Activated effector memory CD4-positive, alpha-beta T cell treated with anti-CD3 and anti-CD28 coated beads, Interleukin-2, amount 50 U/mL, for 16 hours (primary cell): ENCODE data around the gene MTRF1L.
A peak's percentile ranks its signal among the peaks of the same experiment; 100 is the strongest.
"Not testable (repeated sequence)": the region's sequence is repeated elsewhere in the genome, so short reads cannot be mapped to it uniquely, and the experiment has no call there.

Experiments
- DNase-seq: peaks from one replicate; pipeline ENCODE4 v3.0.0-alpha.2; 2020

The MTRF1L gene

DNA sequence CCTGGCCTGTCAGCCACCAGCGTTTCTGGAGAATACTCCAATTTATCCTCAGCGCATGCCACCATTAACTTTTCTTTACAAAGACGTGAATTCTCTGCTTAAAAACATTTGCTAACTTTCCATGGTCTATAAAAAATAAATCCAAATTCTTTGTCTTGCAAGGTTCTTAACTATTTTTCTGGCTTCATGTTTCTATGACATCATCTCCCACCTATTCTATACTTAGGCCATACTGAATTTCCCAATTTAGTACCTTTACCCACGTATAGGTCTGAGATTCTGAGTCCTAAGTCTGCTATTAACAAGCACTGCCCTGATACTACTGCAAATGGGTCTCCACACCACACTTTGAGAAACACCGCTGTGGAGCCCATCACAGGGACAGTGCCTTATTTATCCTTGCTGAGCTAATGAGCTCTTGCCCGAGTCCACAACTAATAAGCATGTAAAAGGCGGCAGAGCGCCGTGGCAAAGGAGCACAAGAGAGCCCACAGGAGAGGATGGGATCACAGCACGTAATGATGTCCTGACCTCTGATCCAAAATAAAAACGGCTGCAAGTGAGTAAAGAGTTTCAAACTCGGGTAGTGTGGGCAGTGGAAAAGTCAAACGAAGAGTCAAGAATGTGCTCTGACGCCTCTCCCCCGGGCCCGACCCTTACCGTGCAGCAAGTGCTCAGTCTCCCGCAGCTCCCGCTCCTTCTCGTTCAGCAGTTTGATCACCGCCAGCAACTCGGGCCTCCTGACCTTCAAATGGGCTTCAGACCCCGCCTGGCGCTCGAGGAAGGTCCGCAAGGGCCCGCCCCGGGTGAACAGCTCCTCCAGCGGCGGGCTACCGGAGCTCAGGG, 519 bp downstream of the MTRF1L start:
- DNase-seq = peak; percentile 65

DNA sequence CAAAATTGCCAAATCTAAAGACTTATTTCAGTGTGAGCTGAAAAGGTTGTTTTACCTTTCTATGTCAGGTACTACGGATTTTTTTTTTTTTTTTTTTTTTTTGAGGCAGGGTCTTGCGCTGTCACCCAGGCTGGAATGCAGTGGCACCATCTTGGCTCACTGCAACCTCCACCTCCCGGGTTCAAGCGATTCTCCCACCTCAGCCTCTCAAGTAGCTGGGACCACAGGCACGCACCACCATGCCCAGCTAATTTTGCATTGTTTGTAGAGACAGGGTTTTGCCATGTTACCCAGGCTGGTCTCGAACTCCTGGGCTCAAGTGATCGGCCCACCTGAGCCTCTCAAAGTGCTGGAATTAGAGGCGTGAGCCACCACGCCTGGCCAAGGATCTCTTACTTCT, 1.7 kb downstream of the MTRF1L start:
- not testable (repeated sequence) for DNase-seq

DNA sequence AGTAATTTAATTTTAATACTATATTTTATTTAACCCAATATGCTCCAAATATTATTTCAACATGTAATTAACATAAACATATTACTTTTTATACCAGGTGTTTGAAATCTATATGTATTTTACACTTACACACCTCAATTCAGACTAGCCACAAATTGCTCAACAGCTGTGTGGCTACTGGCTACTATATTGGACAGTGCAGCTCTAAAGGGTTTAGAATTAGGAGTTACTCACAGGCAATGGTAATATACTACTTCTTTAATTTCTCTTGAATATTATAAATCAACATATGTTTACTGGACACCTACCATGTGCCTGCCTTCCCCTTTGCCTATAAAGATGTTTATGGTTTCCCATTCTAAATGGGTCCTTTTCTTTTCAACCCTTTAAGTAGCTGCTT, 2.3 kb downstream of the MTRF1L start:
- DNase-seq = no peak

DNA sequence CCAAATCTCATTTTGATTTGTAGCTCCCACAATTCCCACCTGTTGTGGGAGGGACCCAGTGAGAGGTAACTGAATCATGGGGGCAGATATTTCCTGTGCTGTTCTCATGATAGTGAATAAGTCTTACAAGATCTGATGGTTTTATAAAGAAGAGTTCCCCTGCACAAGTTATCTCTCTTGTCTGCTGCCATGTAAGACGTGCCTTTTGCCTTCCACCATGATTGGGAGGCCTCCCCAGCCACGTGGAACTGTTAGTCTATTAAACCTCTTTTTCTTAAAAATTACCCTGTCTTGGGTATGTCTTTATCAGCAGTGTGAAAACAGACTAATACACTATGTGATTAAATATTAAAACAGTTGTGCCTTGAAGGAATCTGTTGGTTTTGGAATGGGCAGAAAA, 3.0 kb downstream of the MTRF1L start:
- not testable (repeated sequence) for DNase-seq

DNA sequence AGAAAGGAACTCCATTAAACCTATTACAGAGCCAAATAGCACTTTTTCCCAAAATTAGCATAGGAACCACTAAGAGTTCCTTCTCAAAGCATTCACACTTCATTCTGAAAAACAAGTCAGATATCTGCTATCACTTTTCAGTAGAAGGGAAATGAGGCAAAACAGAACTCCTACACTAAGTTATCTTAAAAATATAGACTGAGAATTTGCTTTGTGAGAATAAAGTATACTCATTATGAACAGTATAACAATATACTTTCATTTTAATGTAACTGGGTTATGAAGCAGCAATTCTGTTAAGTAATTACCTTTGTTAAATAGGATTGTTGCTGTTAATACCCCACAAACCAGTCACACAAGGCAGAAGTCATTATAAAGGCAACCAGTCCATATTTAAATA, 8.7 kb downstream of the MTRF1L start:
- DNase-seq = no peak

DNA sequence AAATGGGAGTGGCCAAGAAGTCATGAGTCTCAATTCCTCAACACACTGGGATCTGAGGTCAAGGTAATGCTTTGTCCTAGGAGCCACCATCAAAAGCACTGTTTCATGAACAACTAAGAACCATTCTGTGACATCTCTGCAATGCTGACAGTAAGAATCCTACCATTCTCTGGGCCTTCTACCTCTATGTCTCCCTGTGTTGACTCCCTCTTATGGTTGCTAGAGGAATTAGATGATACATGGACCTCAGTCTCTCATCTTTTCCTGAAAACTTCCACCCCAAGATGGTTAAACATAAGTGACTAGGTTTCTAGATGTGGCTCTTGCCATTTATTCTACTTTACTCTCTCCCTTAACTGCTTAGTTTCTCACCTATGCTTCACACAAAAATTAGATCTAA, 9.1 kb downstream of the MTRF1L start:
- no peak for DNase-seq

DNA sequence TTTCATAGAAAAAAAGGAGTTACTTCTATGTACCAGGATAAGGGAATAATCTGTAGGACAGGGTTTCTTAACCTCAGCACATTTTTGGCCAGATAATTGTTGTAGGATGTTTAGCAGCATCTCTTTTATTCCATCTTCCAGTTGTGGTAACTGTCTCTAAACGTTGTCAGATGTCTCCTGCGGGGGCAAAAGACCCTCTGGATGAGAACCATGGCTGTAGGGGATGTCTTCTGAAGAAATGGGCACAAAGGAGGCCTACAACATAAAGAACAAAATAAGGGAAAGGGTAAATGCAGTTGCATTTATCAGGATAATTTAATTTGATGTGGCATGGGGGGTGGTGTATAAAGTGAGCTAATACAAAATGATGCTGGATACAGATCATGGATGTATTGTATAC, 15.5 kb downstream of the MTRF1L start:
- DNase-seq = no peak

- DNase-seq = not testable (repeated sequence)
These were observed 17.2 kb downstream of the MTRF1L start for GRCh38 chr6:152985300-152985699.

DNA sequence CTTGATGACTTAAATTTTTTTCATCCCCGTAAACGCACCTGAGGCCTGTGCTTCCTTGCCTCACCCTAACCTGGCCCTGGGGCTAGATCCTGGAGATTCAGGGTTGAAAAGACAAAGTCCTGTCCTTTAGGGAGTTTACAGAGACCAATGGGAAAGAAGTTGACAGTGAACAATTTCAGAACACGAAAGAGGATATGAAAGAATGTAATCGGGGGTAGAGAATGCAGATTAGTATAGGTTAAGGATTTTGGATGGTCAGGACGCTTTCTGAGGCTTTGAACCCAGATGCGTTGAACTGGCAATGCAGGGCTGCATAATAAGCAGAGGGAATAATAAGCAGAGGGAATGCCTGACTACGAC, 18.0 kb downstream of the MTRF1L start:
- DNase-seq = no peak

DNA sequence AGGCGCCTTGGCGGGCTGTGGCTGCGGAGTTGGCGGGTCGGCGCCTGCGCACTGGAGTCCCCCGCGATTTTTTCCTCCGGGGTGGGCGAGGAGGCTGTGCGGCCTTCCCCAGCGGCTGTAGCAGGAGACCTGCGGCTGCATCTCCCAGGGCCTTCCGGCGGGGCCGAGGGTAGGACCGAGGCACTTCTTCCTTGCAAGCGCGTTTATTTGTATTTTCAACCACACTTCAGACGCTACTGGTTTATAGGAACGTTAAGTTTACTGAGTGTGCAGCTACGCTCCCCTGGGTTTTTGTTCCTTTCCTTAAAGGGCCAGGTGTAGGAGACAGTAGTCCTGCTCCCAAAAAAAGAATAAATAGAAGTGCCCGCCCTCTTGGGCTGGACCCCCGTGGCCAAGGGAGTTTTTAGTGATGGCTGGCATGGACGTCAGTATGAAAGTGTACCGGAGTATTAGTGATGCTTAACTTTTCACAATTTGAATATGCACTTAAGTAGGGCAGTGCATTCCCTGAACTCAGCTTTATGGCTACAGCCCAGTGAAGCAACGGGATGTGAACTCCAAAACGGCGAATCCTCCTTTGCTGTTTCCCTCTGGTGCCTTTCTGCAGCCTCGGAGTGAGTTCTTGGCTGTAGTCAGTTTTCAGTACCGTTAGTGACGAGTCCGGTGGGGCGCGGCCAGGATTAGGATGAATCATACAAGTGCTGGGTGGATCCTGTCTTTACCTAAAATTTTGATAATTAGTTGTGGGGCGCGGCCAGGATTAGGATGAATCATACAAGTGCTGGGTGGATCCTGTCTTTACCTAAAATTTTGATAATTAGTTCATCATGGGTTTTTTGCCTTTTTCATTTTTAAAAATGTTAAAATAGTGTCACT, 18.6 kb downstream of the MTRF1L start:
- peak; percentile 98 for DNase-seq

GRCh38 chr6:152982904-152983636, 19.4 kb downstream of the MTRF1L start, which contains the start of gene FBXO5:
TSS of gene FBXO5 (minus strand) at chr6:152983041. CDS start at chr6:152982959, 82 bp downstream.
- peak; percentile 99 for DNase-seq

GRCh38 chr6:152981989-152982903, 20.3 kb downstream of the MTRF1L start:
- peak; percentile 67 for DNase-seq

GRCh38 chr6:152981219-152981618, 21.3 kb downstream of the MTRF1L start:
- no peak for DNase-seq

GRCh38 chr6:152980656-152981055, 21.9 kb downstream of the MTRF1L start:
- no peak for DNase-seq

DNA sequence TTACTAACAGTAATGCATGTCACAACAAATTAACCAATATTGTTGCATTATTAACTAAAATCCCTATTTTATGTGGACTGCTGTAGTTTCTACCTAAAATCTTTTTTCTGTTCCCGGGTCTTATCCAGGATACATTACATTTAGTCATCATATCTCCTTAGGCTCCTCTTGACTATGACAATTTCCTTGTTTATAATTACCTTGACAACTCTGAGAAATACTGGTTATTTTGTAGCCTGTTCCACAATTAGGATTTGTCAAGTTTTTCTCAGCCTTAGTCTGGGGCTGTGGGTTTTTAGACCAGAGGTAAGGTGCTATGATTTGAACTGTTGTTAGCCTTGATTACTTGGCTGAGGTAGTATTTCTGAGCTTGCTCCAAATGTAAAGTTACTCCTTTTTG, 23.4 kb downstream of the MTRF1L start:
- DNase-seq = no peak

GRCh38 chr6:152978058-152978457, 24.5 kb downstream of the MTRF1L start:
- no peak for DNase-seq

- no peak for DNase-seq
These were observed 25.0 kb downstream of the MTRF1L start for GRCh38 chr6:152977556-152977955.

DNA sequence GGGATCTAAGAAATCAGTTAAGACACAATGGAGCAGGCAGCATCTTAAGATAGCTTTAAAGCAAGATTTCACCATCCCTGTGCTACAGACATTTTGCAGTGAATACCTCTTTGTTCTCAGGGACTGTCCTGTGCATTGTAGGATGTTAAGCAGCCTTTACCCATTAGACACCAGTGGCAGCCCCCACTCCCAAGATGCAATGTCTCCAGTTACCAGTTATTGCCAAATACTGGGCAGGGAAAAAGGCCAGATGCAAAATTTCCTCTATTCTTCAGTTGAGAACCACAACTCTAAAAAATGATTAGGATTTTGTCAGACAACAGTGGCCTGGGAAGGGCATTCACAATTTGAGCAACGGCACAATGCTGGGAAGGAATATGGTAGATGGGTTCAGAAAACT, 25.8 kb downstream of the MTRF1L start:
- no peak for DNase-seq

DNA sequence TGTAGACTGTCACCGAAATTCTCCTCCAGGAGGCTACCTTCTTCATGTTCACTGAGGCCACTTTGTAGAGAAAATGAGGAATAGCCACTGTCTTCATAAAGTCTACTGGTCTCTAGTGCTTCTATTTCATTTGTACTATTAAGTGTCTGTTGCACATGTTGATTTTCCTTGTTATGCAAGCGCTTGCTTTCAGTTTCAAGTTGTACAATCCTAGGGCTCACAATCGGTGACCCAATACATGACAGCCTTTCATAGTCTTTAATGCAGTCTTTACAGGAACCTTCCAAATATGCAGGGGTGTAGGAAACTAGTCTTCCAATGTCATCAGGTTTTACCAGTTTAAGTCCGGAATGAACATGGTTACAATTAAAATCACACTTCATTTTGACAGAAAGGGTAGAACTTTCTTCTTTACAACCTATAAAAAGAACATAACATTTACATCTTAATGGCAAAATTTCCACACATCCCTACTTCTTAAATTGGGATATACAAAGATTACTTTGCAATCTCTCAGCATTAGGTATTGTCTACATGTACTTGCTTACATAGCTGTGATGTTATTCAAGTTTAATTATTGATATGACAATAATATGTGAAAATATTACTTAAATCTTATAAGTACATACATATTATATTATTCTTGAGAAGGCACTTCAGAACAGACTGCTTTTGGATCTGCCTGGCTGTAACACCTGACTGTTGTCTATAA, 27.1 kb downstream of the MTRF1L start:
- no peak for DNase-seq

GRCh38 chr6:152973916-152974315, 28.6 kb downstream of the MTRF1L start:
- no peak for DNase-seq

DNA sequence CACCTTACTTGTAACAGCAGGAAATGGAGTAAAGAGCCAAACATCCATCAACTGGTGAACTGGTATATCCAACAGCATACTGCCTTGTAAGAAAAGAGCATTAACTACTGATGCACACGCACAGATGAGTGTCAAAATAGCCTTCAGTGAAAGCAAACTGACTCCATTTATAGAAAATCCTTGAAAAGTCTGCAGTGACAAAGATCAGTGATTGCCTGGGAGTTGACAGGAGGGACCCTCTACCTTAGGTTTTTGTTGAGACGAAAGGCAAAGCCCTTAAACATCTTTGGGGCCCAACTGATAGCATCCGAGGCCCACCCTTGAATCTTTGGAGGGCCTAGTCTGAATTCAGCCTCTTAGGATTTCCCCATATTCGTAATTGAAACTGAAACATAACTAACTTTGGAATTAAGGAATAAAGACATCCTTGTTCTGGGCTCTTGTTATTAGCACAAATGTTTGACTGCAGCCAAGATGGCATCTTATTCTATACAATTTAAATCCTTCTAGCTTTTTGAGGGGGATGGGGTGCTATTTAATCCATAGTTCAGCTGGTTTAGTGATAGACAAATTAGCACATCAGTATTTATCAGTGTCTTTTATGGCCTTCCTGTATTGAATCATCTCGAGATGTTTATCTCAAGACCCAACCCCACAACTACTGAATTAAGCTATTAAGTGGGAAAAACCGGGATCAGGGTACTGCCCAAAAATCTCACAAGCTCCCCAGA, 32.7 kb downstream of the MTRF1L start:
- no peak for DNase-seq
